Inferior parietal cortex (tissue), 1 donor: ENCODE data around the gene TRMU.
"Not testable (repeated sequence)": the region's sequence is repeated elsewhere in the genome, so short reads cannot be mapped to it uniquely, and the experiment has no call there.

Experiments used
- DNase-seq: peaks from one replicate; pipeline ENCODE4 v3.0.0-alpha.2; 2016; ENCODE audit errors: extremely low spot score

Gene TRMU

GRCh38 chr22:46387748-46388147, 52.2 kb downstream of the TRMU start:
- DNase-seq = no peak

DNA sequence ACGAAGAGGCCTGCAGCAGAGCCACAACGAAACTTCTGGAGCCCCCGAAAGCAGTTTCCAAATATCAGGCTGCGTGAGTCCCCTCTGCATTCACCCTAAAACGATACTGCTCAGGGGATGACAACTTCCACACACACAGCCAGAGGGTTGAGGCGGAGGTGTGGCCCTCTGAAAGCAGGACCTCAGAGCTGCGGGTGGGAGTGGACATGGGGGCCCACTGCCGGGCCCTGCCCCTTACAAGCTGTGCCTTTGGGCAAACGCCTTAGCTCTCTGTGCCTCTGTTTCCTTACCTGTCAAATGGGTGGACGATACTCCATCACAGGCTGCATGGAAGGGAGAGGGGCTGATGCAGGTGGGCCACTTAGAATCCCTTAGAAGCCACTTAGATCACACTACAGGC, 53.1 kb downstream of the TRMU start:
- no peak for DNase-seq

DNA sequence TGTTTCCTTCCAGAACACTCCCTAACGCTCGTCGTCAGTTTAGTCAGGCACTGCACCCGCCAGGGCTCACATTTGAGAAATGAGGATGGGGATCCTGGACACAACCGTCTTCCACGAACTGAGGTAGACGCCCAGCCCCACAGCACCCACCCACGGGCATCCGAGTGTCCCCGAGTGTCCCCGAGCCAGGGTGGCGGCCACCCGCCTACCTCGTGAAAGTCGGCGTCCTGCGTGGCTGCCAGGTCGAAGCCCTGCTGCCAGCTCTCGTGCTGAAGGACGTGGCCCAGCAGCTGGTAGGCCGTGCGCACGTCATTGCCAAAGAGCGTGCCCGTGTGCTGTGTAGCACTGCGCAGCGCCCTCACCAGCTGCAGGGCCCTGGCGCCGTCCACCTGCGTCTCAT, 53.6 kb downstream of the TRMU start:
- DNase-seq = no peak

DNA sequence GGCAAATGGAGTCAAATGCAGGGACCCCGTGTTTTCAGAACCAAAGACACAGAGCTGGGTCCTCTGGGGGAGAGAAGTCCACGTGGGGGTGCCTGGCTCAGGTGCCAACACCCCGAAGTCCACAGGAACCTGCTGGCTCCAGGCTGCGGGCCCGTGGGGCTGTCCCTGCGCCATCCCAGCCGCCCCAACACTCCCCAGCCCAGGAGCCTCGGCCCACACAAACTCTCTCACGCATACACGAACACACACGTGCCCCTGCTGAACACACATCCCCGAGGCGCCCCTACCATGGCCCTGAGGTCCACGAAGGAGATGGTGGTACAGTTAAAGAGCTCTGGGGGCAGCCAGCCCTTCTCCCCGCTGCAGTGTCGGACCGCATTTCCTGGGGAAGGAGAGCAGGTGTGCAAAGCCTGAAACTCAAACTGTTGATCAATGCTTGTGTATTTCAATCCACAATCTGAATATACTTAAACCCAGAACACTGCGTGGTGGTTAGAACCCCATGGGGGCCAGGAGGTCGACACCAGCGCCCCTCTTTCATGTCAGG, 54.7 kb downstream of the TRMU start:
- DNase-seq = no peak

DNA sequence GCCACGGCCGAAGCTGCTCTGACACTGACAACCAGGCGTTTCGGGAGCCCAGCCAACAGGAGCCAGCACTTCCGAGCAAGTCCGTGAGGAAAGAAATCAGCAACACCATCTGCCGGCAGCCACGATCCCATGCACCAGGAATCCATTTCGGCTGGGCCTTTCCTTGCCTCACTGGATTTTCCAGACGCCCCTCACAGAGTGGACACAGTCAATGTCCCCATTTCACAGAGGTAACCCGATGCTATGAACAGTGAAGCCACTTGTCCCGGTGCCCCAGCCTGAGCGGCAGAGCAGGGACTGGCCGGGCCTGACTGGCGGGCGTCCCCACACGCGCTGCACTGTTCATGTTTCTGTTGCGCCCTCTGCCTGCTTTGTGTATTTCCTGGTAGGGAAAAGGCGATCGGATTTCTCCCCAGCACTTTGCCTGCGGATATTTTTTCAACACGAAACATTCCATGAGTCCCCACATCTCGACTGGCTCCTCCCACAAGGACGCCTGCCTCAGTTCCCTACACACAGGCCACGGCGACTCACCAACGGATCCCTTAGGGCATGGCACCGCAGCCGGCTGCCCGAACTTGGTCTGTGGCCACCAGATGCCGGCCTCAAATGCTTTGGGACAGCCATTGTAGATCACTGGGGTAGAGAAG, 55.3 kb downstream of the TRMU start:
- peak; percentile 34 for DNase-seq

DNA sequence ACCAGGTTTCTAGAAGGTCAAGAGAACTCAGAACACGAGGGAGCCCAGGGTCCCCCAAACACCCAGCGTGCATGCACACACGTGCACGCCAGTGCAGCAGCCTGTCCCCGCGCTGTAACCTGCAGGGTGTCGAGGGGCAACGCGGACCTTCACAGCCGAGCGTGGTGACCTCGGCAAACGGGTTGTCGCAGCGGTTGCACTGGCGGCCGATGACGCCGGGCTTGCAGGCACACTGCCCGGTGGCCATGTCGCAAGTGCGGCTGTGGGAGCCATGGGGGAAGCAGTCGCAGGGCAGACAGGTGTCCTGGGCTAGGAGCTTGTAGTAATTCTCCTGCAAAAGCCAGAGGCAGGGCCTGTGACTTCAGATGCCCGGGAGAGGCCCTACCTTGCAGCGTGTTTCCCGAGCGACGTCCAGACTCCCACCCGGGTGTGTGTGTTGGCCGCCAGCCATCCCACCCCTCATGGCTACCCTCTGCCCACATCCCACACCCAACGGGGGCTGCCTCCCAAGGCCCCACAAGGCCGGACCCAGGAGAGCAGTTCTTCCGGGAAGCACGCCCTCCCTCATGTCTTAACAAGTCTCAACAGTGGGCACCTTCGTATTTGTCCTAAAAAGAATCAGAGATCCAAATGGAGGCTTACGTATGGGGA, 56.1 kb downstream of the TRMU start:
- no peak for DNase-seq

GRCh38 chr22:46392137-46392844, 56.8 kb downstream of the TRMU start:
- DNase-seq = no peak

- no peak for DNase-seq
These were observed 58.4 kb downstream of the TRMU start for GRCh38 chr22:46393873-46394272.

DNA sequence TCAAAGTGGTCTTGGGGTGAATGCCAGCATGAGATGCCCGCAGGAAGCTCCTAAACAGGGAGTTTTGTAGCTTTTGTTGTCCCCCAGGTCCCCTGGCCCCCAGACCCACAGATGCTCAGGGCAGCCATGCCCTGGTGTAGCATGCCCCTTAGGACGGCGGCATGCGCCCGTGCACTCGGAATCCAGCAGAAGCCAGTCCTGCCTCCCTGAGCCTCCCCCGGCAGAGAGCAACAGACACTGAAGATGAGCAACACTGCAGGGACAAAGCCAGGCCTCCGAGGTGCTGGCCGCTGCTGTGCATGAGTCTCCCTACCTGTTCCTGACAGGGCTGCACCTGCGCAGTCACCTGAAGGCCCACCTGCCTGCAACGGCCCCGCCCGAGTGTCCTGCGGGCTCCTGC, 59.1 kb downstream of the TRMU start:
- no peak for DNase-seq

DNA sequence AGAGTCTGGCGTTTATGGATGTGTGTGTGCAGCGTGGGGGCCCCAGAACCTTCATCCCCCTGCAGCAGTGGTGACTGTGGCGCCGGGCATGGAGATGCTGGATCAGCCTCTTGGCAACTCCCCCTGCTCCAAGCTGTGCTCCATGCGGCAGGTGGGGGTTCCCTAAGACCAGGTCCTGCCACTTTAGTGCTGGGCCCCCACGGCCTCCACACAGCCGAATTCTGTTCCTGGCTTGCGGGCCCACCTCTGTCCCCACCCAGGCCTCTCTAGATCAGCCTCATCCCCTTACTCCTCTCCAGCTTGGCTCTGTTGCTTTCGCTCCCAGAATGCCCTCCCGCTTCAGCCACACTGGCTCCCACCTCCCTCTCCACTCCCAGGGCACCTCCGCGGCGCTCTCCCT, 59.6 kb downstream of the TRMU start:
- no peak for DNase-seq

- DNase-seq = not testable (repeated sequence)
These were observed 61.5 kb downstream of the TRMU start for GRCh38 chr22:46397049-46397448.

DNA sequence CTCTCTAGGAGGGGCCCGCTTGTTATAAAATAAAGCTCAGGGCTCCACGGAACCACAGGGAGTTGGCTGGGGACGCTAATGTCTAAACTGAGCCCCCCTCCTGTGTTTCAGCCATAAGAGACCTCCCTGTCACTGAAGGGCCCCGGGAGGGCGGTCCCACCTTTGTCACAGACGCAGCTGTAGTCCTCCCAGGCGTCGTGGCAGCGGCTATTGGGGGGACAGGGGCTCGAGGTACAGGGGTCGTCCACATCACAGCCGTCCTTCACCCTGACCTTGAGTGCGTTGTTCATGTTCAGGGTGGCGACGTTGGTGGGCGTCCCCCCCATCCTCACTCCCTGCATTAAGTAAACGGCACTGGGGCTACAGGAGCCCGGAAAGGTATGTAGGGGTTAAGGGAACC, 62.0 kb downstream of the TRMU start:
- no peak for DNase-seq

GRCh38 chr22:46397951-46398350, 62.4 kb downstream of the TRMU start:
- DNase-seq = no peak

- no peak for DNase-seq
These were observed 63.9 kb downstream of the TRMU start for GRCh38 chr22:46399251-46400024.

GRCh38 chr22:46401370-46401769, 65.9 kb downstream of the TRMU start:
- no peak for DNase-seq

DNA sequence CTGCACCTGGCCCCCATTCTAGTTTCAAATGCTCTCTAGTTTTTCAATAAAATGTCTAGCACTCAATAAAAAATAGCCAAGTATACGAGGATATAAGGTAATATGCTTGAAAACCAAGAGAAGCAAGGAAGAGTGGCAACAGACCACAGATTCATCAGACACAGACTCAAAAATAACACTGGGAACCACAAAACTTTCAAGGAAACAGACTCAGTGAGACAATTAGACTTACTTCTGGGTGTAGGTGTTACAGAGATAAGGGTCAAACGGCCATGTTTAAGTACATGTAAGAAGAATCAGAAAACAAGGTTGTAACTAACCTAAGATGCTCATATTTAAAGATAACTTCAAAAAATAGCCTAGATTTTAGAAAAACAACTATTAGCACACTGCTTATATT, 67.0 kb downstream of the TRMU start:
- no peak for DNase-seq

DNA sequence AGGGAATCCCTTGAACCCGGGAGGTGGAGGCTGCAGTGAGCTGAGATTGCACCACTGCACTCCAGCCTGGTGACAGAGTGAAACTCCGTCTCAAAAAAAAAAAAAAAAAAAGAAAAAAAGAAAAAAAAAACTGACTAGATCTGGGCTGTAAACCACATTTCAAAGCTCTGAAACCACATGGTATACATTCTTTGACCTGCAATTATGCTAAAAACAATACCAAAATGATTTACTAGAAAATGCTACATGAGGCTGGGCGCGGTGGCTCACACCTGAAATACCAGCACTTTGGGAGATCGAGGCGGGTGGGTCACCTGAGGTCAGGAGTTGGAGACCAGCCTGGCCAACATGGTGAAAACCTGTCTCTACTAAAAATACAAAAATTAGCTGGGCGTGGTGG, 68.4 kb downstream of the TRMU start:
- DNase-seq = not testable (repeated sequence)

GRCh38 chr22:46405901-46406300, 70.4 kb downstream of the TRMU start:
- DNase-seq = no peak

GRCh38 chr22:46406349-46406748, 70.8 kb downstream of the TRMU start:
- DNase-seq = no peak

DNA sequence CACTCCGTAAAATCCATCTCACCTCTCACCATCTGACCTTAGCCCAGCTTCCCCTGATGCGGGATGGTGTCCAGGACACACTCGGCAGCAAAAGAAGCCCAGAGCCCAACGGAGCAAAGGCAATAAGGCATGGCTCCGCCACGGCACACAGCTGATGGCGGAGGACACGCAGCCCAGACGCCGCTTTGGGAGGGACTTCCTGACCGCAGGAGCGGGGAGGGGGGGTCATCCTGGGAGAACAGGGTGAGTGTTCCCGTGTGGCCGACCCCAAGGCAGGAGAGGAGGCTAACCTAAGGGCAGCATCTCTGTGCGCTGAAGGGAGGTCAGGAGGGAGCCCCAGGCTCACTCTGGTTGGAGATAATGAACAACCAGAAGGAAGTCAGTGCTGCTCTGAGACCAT, 71.3 kb downstream of the TRMU start:
- DNase-seq = no peak
